HepG2 (cell line): ENCODE data around the gene SYNGR4. TPM values are rescaled to one million over a fixed set of nuclear protein-coding genes. Genes with fewer than 3 reads are reported as not detected.

ENCODE experiments used
- CHD4 ChIP-seq: fragments of 200-600 bp; sonication (generic); IDR thresholded peaks from 2 replicates; pipeline ENCODE4 v1.7.0; 2017; ENCODE audit warnings: mild to moderate bottlenecking, low read length, borderline replicate concordance
- HNF1B ChIP-seq: sonication (generic); formaldehyde crosslinking; IDR thresholded peaks from 2 replicates; pipeline ENCODE4 v1.5.1; 2020; ENCODE audit warnings: mild to moderate bottlenecking, moderate library complexity, missing genetic modification reagents
- MBNL3 ChIP-seq: fragments of 250-450 bp; sonication (Bioruptor Pico); conservative IDR thresholded peaks from 2 replicates; pipeline ENCODE4 v1.8.0; 2022; ENCODE audit warnings: mild to moderate bottlenecking, inconsistent platforms
- PAXIP1 ChIP-seq: sonication (generic); formaldehyde crosslinking; conservative IDR thresholded peaks from 2 replicates; pipeline ENCODE4 v1.4.0; 2020; ENCODE audit warnings: mild to moderate bottlenecking, missing genetic modification reagents, moderate library complexity
- SKIL ChIP-seq: sonication (generic); formaldehyde crosslinking; IDR thresholded peaks from 2 replicates; pipeline ENCODE4 v1.8.0; 2022; ENCODE audit warnings: missing genetic modification reagents, mild to moderate bottlenecking, moderate library complexity, borderline replicate concordance
- SRSF9 ChIP-seq: fragments of 200-400 bp; formaldehyde crosslinking; IDR thresholded peaks from 2 replicates; pipeline ENCODE4 v1.6.1; 2018; ENCODE audit warnings: borderline replicate concordance, mild to moderate bottlenecking, low read depth, low read length; ENCODE audit not compliant: insufficient read depth, poor library complexity, severe bottlenecking
- ZBTB43 ChIP-seq: sonication (generic); formaldehyde crosslinking; conservative IDR thresholded peaks from 2 replicates; pipeline ENCODE4 v1.4.0; 2020; ENCODE audit warnings: missing genetic modification reagents
- ZFX ChIP-seq: sonication (generic); formaldehyde crosslinking; IDR thresholded peaks from 2 replicates; pipeline ENCODE4 v1.4.0; 2020; ENCODE audit warnings: mild to moderate bottlenecking, low read depth, missing genetic modification reagents, moderate library complexity
- ZNF513 ChIP-seq: sonication (generic); formaldehyde crosslinking; conservative IDR thresholded peaks from 2 replicates; pipeline ENCODE4 v1.5.0; 2020; ENCODE audit warnings: missing genetic modification reagents
- ZNF83 ChIP-seq: sonication (generic); formaldehyde crosslinking; IDR thresholded peaks from 2 replicates; pipeline ENCODE4 v1.4.0; 2020; ENCODE audit warnings: missing genetic modification reagents, mild to moderate bottlenecking, borderline replicate concordance
- polyA plus RNA-seq, 8 experiments: library from polyadenylated mRNA; depleted of rRNA in 3 of 8; stranded (reverse) in 7 of 8; unstranded in 1 of 8; fragments of >200 nt; fragmentation: Illumina TruSeq in 4 of 8; extraction: Trizol in 4 of 8; gene quantifications; 2 replicates each; pipeline versions ENCODE4 v1.2.1 to v1.2.3, GENCODE V29; 2011 to 2016; ENCODE audit warnings: low read depth in 4 of 8, missing spikeins in 1 of 8, mixed read lengths in 1 of 8; ENCODE audit not compliant: insufficient read depth in 1 of 8
- total RNA-seq, 5 experiments: library from RNA; depleted of rRNA; stranded (reverse); fragments of >200 nt; fragmentation: Illumina TruSeq; extraction: Trizol; gene quantifications; 2 replicates each; pipeline ENCODE4 v1.2.3, GENCODE V29; 2016; ENCODE audit warnings: low read depth in 1 of 5
- TF ChIP-seq, protein P1 (sequence below): sonication (generic); formaldehyde crosslinking; IDR thresholded peaks from 2 replicates; pipeline ENCODE4 v1.4.0; 2020; ENCODE audit warnings: missing genetic modification reagents
- TF ChIP-seq, protein P2 (sequence below): sonication (generic); formaldehyde crosslinking; IDR thresholded peaks from 2 replicates; pipeline ENCODE4 v1.5.0; 2020; ENCODE audit warnings: mild to moderate bottlenecking, missing genetic modification reagents

SYNGR4 gene
- total and polyA plus RNA-seq, 2 of the 13 experiments (the other 11 are each of a cell fraction or from before 2014, with no cell fraction given), result not detected

DNA sequence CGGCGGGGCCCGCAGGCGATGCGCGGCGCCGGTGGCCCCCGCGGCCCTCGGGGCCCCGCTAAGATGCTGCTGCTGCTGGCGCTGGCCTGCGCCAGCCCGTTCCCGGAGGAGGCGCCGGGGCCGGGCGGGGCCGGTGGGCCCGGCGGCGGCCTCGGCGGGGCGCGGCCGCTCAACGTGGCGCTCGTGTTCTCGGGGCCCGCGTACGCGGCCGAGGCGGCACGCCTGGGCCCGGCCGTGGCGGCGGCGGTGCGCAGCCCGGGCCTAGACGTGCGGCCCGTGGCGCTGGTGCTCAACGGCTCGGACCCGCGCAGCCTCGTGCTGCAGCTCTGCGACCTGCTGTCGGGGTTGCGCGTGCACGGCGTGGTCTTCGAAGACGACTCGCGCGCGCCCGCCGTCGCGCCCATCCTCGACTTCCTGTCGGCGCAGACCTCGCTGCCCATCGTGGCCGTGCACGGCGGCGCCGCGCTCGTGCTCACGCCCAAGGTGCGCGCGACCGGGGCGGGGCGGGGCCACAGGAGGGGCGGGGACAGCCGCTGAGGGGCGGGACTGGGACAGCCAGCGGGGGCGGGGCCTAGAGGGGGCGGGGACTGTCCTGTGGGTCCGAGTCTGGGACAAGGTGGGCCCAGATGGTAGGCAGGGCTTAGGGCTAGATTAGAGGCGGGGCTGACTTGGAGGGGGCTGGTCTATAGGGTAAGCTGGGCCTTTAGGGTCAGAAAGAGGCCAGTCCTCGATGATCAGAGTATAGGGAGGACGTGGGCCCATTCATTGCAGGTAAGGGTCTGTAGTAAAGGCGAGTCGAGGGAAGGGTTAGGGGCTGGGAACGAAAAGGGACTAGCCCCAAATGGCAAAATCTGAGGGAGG lies 34.4 kb downstream of the SYNGR4 start (continued):
- TF ChIP-seq ZFX (CRISPR knock-in tag), result peak; percentile 71
- TF ChIP-seq ZNF83, result no peak
- TF ChIP-seq PAXIP1 (CRISPR knock-in tag), result no peak
- TF ChIP-seq SRSF9, result no peak
- TF ChIP-seq CHD4, result no peak
- no peak for TF ChIP-seq MBNL3
- TF ChIP-seq, protein P1, sequence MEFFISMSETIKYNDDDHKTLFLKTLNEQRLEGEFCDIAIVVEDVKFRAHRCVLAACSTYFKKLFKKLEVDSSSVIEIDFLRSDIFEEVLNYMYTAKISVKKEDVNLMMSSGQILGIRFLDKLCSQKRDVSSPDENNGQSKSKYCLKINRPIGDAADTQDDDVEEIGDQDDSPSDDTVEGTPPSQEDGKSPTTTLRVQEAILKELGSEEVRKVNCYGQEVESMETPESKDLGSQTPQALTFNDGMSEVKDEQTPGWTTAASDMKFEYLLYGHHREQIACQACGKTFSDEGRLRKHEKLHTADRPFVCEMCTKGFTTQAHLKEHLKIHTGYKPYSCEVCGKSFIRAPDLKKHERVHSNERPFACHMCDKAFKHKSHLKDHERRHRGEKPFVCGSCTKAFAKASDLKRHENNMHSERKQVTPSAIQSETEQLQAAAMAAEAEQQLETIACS (CRISPR knock-in tag), result peak; percentile 97
- TF ChIP-seq ZNF513 (CRISPR knock-in tag), result no peak
- no peak for TF ChIP-seq ZBTB43 (CRISPR knock-in tag)
- TF ChIP-seq SKIL (CRISPR knock-in tag), result no peak
- TF ChIP-seq HNF1B (CRISPR knock-in tag), result no peak
- TF ChIP-seq, protein P2, sequence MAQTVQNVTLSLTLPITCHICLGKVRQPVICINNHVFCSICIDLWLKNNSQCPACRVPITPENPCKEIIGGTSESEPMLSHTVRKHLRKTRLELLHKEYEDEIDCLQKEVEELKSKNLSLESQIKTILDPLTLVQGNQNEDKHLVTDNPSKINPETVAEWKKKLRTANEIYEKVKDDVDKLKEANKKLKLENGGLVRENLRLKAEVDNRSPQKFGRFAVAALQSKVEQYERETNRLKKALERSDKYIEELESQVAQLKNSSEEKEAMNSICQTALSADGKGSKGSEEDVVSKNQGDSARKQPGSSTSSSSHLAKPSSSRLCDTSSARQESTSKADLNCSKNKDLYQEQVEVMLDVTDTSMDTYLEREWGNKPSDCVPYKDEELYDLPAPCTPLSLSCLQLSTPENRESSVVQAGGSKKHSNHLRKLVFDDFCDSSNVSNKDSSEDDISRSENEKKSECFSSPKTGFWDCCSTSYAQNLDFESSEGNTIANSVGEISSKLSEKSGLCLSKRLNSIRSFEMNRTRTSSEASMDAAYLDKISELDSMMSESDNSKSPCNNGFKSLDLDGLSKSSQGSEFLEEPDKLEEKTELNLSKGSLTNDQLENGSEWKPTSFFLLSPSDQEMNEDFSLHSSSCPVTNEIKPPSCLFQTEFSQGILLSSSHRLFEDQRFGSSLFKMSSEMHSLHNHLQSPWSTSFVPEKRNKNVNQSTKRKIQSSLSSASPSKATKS (CRISPR knock-in tag), result no peak
